NCI-H2227 (cell line): Measurements from ENCODE around the gene P4HA2.

Experiments used
- DNase-seq: peaks from one replicate; lab custom pipeline; 2025; ENCODE audit not compliant: unreplicated experiment; lab: John Stamatoyannopoulos, UW

The P4HA2 gene

GRCh38 chr5:132253008-132253441 is 25.4 kb upstream of the P4HA2 start:
- no peak for DNase-seq

GRCh38 chr5:132251220-132251725 is 23.6 kb upstream of the P4HA2 start:
- DNase-seq: no peak

DNA sequence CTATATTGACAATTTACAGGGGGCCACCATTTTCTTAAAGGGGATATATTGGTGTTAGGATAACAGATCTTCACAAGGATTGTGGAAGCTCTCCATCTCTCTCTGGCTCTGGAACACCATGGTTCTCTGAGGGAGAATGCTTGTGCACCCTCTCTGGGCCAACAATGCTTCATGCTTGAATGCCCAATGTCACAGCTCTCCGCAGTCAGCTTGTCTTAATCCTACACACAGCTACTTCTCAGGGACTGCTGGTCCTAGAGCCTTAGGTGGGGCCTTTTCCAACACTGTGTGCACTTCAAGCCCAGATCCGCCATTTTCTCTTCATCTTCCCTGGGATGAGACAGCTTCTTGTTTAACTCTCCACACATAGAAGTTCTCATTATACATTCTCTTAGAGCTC is 22.9 kb upstream of the P4HA2 start:
- no peak for DNase-seq

- DNase-seq: no peak
Measured at GRCh38 chr5:132246806-132247205, 19.2 kb upstream of the P4HA2 start.

DNA sequence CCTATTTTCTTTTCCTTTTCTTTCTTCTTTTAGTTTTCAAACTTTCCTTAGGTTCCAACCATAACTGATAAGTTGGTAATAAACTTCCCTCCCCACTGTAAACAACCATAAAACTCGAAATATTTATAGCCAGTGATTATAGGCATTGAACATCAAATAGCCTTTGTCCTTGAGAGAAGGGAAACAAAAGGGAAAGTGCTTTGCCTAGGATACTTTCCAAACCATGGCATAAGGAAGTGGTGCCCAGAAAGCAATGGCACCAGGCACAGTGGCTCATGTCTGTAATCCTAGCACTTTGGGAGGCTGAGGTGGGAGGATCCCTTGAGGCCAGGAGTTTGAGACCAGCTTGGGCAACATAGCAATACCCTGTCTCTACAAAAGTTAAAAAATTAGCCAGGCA is 17.9 kb upstream of the P4HA2 start:
- DNase-seq: no peak

DNA sequence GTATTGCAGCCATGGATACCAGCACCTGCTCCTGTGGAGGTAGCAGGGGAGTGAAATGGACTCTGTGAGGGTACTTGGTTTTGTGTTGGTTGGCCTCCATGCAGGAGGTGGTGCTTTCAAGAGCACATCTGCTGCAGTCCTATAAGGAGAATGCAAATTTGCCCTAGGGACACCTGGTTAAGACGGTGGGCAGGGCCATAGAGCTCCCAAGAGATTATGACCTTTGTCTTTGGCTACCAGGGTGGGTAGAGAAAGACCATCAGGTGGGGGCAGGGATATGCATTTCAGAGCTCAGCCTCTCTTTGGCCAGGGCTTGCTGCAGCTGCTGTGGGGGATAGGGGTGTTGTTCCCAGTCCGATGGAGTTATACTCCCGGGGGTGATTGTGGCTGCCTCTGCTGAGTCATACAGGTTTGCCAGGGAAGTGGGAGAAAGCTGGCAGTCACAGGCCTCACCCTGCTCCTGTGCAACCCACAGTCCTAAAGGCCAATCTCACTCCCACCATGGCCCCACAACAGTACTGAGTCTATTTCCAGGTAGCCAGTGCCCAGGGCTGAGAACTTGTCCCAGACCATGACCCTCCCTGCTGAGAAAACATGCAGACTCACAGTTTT is 15.8 kb upstream of the P4HA2 start:
- DNase-seq: no peak

DNA sequence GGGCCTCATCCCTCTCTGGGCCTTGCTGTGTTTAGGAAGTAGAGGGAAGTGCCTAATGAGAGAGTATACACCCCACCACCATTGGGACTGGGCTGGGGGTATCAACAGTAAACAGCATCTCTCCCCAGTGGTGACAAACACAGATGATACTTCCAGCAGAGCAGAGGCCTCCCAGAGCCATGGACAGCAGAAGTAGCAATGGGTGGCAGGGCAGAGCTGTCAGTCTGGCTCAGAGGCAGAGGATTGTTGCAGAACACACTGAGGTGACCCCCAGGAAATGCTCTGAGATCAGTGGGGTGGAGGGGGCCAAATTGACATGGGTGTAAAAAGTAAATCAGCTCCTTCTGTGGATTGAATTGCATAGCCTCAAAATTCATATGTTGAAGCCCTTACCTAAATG is 12.1 kb upstream of the P4HA2 start:
- no peak for DNase-seq

DNA sequence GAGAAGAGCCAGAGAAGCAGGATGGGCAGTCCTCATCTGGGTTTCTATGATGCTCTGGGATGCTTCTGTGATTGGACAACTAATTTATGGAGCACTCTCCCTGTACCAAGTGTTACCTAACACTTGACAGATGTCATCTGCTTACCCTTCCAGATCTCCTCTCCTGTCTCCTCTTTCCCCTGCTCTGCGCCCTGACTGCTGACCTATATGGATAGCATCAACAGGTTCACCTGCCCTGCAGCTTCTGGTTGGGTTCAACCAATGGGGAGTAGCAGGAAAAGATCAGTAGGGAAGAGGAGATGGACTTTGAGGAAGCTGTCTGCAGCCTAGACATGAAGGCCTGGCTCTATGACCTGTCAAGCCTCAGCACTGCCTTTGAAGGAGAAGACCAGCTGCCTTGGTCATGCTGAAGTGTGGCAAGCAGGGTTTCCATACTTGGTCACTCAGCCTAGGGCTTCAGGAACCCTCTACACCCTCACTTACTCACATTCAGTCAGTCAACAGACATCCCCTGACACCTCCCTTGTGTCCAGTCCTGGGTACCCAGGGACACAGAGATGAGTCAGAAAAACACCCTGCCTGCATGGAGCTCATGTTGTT is 11.3 kb upstream of the P4HA2 start:
- no peak for DNase-seq

DNA sequence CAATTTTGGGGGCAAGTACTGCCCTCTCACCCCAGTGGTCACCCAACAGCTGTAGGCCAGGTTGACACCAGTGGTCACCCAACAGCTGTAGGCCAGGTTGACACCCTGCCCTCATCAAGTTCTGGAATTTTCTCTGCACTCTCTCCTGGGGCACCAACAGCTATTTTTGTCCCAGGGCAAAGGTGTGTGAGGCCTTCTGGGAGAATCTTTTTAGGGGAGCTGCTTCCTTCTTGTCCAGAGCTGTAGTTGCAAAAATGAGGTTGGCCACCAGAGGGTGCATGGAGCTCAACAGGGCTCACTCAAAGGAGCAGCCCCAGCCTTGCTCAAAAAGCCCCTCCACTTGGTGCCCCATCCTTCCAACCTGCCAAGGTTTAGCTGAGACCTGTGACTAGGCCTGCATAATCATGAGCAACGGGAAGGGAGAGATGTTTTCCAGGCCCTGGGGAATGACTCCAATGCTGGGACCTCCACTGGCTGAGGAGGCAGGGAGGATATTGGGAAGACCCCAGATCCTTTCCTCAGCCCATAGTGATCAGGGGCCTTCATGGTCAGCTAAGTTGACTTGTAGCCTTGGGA is 10.6 kb upstream of the P4HA2 start:
- peak; percentile 64 for DNase-seq

- no peak for DNase-seq
Measured at GRCh38 chr5:132237670-132238069, 10.0 kb upstream of the P4HA2 start.

GRCh38 chr5:132237141-132237540 is 9.5 kb upstream of the P4HA2 start:
- DNase-seq: no peak

- DNase-seq: no peak
Measured at GRCh38 chr5:132235340-132235739, 7.7 kb upstream of the P4HA2 start.

DNA sequence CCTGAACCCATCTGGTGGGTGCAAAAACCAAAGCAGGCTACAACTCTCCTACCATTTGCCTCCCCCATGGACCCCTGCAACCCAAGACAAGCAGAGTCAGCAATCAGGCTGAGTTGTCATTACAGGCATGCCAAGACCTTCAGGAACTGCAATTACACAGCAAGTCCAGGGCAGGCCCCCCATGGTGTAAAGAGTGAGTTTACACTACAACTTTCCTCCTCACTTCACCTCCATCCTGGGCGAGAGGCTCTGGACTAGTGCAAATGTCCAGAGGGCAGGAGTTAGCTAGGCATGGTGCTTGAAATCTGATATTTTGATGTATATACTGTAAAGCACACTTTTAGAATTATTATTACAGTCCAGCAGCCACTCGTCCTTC is 7.0 kb upstream of the P4HA2 start:
- DNase-seq: no peak

DNA sequence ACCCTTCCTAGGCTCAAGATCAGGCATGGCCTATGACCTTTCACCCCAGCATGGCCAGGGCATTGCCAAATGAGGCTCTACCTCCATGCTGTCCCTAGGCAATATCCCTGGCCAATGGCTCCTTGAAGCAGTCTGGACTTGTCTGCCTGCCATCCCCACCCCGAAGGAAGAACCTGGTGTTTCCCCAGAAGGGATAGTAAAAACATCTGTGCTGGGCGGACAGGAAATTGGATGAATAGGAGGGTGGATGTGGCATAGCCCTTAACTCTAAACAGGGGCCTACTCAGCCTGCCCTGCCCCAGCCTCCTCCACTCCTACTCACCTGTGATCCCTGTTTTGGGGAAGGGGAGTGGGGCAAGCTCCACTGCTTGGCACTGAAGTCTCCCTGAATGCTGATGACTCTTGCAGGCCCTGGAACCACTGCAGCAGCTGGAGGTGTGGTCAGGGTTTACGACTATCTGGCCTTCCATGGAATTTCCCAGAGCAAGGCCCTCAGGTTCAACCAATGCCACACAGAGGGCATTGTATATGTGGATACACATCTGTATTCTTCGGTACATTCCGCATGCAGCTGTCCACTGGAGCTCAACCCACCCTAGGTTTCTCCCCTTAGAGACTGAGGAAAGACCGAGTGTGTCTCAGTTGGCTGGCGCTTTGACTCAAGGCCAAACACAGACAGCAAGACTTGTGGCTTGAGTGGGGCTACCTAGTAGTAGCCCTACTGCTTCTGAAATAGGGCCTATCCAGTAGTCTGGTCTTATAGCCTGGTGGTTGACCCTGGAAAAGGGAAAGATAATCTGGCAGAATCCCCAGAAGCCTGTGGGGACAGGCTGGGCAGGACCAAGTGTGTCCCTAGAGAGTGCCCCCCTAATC is 6.4 kb upstream of the P4HA2 start:
- DNase-seq: no peak

- no peak for DNase-seq
Measured at GRCh38 chr5:132233081-132233480, 5.4 kb upstream of the P4HA2 start.

GRCh38 chr5:132232465-132232864 is 4.8 kb upstream of the P4HA2 start:
- DNase-seq: no peak

DNA sequence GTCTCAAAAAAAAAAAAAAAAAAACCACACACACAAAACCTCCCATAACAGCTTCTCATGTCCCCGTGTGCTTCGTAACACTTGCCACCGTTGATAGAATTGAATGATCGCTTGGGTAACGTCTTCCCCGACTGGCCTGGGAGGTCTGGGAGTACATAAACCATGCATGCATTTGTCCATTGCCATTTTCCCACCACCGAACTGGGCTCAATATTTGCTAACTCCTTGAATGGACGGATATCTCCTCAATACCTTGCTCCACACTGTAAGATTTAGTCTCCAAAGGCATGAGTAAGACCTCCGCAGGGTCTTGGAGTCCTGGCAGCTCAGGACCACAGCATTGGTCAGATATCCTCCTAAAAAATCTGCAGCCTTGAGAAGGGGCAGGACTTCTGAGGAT is 3.2 kb upstream of the P4HA2 start:
- no peak for DNase-seq

- DNase-seq: no peak
Measured at GRCh38 chr5:132229236-132229635, 1.6 kb upstream of the P4HA2 start.

DNA sequence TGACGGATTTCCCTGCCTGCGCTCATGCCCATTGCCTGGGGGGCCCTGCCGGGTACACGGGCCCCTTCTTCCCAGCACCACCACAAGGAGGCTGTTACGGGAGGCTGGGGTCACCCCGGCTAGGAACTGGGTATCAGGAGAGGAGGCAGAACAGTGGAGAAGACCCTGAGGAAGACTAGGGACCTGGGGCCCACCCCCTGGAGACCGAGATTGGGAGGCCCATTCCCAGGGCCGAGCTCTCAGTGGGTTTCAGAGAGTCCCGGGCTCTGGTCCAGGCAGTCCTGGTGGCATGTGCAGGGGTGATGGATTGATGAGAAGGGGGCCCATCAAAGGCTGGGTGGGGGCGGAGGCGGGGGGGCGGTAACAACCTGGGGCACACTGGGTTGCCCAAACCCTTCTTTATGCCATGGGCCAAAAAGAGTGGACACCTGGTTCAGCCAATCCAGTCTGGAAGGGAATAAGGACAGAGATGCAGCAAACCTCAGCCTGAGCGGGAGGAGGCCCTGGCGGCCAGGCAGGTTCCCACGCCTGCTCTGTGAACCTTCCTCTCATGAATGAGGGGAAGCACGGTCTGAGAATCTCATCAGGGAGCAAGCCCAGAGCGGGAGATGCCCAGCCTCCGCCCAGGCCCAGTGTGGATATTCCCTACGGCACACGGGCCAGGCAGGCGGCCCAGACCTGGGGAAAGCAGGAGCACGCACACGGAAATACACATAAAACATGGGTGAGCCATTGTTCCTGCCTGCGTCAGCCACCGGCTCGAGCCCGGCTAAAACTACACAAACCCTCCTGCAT is 785 bp upstream of the P4HA2 start:
- no peak for DNase-seq

GRCh38 chr5:132227235-132227484 is 493 bp downstream of the P4HA2 start:
- DNase-seq: no peak

- DNase-seq: no peak
Measured at GRCh38 chr5:132226516-132227234, 978 bp downstream of the P4HA2 start.
